GM03348 (cell line): Measurements from ENCODE around the gene HPSE2.
A peak's percentile ranks its signal among the peaks of the same experiment; 100 is the strongest.
"Not testable (repeated sequence)": the region's sequence is repeated elsewhere in the genome, so short reads cannot be mapped to it uniquely, and the experiment has no call there.

ENCODE experiments used
- DNase-seq: peaks from one replicate; pipeline ENCODE4 v3.0.0; 2012; ENCODE audit warnings: low spot score

The HPSE2 gene

DNA sequence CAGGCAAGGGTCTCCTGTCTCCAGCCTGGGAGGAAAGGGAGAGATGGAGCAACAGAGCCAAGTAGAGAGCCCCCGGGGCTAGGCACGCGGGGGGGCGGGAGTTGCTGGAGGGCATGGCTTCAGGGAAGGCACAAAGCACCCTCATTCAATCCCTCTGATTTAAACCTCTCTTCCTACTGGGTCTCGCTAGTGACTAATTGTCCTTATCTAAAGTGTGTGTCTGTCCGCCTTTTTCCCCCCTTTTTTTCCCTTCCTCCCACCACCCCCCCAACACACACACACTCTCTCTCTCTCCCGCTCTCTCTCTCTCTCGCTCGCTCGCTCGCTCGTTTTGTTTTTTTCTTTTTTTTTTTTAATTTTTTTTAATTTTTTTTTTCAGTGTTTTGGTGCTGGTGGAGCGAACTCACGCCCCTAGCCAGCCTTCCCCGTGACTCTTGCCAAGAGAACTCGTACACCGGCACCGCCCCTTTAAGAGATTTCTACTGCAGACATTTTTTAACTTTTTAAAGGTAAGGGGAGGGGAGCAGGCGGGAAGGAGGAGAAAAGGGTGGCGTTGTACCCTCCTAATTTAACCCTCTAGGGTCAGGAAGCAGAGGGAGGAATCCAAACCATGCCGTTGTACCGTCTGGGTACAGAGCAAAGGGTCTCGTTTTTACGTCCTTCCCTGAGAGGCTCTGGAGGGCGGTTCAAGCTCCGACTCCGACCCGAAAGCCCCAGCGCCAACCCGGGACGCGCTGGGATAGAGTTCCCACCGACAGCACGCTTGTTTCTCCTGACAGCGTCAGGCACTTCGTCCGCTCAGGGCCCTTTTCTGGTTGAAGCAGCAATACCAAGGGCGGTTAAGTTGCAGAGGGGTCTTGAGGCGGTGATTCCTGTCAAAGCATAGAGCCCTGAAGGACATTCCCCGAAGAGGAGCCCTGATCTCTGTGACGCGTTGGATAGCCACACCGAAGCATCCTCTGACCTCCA, at the start of gene HPSE2:
Gene HPSE2, minus strand, starts transcription at position 195 of the 969 bp plus-strand sequence.
- no peak for DNase-seq

- DNase-seq: no peak
These were observed 44.8 kb upstream of the HPSE2 start for GRCh38 chr10:99280472-99280871.

DNA sequence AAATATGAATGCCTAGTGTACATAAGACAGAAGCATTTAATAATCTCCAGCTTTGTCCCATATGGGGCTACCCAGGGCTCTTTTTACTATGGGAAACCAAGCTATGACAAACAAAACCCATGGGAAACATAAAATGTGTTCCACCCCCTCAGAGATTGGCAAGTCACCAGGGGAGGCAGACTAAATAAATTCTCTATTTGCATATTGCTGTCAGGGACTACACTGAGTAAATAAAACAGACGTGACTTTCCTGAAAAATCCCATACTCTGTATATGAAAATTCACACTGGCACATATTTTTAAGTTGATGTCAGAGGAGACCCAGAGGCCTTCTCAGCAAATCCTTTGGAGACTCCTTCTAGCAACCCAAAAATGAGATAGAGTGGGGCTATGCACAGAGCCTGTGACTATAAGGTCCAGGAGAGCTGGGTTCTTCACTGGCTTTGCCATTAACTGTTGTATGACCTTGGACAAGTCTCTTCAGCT, 44.0 kb upstream of the HPSE2 start:
- DNase-seq: peak; percentile 11

GRCh38 chr10:99276848-99277486, 41.3 kb upstream of the HPSE2 start:
- DNase-seq: no peak

- no peak for DNase-seq
These were observed 30.7 kb upstream of the HPSE2 start for GRCh38 chr10:99266383-99266782.

DNA sequence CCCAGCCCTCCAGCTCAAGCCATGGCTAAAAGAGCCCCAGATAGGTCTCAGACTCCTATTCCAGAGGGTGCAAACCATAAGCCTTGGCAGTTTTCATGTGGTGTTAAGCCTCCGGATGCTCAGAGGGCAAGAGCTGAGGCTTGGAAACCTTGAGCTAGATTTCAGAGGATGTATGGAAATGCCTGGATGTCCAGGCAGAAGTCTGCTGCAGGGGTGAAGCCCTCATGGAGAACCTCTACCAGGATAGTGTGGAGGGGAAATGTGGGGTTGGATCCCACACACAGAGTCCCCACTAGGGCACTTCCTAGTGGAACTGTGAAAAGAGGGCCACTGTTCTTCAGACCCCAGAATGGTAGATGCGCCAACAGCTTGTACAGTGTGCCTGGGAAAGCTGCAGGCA, 13.2 kb upstream of the HPSE2 start:
- DNase-seq: no peak

DNA sequence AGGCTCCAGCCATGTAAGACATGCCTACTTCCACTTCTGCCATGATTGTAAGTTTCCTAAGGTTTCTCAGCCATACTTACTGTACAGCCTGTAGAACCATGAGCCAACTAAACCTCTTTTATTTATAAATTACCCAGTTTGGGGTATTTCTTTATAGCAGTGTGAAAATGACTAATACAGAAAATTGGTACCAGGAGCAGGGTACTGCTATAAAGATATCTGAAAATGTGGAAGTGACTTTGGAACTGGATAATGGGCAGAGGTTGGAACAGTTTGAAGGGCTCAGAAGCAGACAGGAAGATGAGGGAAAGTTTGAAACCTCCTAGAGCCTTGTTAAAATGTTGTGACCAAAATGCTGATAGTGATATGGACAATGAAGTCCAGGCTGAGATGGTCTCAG, 12.2 kb upstream of the HPSE2 start:
- DNase-seq: not testable (repeated sequence)

GRCh38 chr10:99236627-99237309, 1.1 kb upstream of the HPSE2 start:
- DNase-seq: no peak

DNA sequence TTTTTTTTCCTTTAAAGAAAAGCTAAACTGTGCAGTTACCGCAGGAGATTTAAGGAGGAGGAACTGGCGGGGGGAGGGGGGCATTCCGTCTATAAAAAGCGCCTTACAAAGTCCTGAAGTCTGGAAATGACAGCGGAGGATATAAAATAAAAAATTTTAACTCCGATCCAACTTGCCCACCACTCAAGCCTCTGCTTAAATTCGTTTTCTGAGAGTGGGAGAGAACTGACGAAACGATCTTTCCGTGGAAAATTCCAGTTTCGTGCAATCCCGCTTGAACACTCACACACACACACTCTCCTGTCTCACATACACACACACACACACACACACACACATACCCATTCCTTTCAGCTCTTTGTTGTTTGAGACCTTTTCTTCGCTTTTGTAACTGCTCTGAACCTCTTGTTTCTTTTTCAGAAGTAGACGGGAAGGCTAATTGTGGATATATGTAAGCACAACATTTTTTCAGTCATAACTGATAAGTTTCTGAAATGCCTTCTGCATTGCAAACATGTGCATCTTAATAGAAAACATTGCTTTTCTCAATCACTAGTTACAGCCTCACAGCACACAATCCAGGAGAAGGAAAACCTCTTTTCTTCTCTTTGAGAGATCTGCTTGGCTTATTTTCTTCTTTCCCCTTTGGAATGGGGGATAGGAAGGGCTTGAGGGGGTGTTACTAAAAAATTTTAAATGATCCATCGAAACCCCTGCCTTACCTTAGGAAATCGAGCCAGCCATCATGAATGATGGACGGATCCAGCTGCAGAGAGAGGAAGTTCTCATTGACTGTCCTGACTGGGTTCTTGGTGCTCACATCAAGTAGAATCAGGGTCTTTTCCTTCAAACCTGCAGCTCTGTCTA, 628 bp downstream of the HPSE2 start:
- DNase-seq: peak; percentile 21

DNA sequence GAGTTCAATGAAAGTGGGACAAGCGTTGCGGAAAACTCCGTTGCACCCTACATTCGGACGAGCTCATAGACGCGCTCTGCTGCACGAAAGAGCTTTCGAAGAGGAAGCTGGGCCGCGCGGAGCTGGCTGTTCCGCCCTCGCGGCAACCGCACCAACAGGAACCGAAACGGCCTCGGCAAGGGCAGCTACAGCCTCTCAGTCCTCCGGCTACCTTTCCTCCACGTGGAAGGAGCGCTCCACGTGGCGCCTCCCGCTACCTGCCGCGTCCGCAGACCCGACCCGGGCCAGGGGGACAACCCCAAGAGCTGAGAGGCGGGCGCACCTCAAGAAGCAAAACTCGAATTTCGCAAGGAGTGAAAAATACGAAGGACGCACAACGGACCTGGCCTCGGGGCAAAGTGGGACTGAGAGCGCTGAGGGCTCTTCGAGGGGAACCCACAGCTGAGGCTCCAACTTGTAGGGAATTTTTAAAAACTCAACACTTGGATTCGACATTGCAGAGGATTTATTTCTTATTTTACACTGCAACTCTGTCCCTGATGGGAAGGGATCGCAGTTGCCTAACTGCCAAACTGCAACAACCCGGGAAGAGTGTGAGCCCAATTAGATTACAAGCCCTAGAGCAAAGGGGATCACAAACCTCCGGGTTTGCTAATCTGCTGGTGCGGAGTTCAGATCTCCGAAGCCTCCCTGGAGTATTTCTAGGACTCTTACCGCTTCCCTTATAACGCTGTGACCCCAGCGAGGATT, 1.4 kb downstream of the HPSE2 start:
- peak; percentile 67 for DNase-seq

GRCh38 chr10:99233689-99234037, 2.0 kb downstream of the HPSE2 start:
- DNase-seq: no peak

DNA sequence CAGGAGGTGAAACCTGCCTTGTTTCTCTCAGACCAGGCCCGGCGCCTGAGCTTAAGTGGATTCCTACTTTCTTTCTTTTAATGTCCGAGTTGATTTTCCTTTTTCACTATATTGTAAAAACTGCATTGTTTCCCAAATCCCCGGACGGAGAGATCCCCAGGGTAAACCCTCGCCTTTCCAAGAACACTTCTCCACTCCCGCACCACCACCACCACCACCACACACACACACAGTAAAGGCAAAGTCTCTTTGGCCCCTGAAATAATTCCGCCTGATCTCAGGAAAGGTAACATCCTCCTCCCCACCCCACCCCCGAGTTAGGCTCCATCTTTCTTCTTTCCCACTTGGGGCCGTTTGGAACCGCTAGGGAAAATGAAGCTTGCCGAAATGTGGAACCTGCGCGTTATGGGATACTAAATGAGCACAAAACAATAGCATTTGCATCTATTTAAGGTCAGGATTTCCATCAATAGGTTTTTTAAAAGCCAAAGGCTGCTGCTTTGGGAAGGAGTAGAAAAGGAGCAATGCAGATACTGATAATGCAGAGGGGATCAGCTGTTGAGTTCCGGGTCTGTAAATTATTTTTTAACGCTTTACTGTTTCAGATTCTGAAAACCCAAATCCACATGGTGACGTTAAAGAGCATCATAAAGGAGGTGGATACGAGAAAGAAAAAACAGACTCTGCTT, 2.5 kb downstream of the HPSE2 start:
- no peak for DNase-seq

DNA sequence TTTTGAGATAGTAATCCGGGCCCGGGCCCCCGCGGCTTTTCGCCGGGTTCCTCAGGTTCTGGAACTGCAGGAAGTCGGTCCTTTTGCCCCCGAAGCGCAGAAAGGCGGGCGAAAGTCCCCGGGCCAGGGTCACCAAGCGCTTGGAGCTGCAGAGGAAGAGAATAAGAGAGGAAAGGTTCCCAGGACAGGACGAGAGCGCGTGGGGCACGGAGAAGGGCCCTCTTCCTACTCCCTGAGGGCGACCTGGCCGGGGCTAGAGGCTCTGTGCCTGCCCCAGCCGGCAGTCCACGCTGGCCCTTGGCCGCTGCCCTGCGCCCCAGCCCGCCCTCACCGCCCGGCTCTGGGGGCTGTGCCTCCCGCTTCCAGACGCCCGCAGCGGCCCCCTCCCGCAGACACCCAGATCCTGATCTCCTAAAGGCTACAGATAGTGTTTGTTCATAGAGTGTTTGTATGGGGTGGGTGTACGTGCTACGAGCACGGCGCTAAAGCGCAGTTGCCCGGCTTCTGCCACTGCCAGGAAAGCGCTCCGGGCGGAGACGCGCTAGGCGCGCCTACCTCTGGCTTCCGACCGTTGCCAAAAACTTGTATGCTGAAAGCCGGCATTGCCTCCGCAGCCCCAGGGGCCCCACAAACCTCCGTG, 3.2 kb downstream of the HPSE2 start:
- DNase-seq: no peak

DNA sequence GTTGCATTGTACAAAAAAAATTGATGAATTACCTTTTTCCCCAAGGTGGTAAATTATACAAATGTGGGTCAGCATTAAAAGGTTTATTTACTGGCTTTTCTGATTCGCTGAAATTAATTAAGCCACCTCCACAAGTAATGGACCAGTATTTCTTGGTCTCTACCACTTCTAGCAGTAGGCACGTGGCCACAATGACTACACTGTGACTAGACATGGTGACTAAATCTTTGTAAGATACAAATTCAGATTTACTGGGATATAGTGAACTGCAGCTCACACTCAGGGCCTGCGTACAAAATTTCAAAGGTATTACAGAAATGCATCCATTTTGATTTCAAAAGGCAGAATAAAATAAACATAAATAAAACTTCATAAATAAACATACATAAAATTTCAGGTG, 10.9 kb downstream of the HPSE2 start:
- no peak for DNase-seq

DNA sequence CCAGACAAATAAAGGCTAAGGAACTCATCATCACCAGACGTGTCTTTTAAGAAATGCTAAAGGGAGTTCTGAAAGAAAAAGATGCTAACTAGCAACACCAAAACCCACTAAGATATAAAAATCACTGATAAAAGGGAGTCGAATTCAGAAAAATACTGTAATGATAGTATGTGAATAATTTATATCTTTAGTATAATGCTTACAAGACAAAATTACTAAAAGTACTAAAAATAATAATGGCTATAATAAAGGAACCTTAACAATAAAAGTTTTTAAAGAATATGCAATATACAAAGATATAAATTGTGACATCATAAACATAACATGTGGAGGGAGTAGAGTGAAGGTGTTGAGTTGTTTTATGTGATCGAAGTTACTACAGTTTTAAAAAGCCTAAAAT, 28.3 kb downstream of the HPSE2 start:
- no peak for DNase-seq

GRCh38 chr10:99203310-99203709, 32.3 kb downstream of the HPSE2 start:
- no peak for DNase-seq

GRCh38 chr10:99172950-99173349, 62.7 kb downstream of the HPSE2 start:
- DNase-seq: no peak

GRCh38 chr10:99172128-99172738, 63.4 kb downstream of the HPSE2 start:
- DNase-seq: peak; percentile 51

- no peak for DNase-seq
These were observed 65.5 kb downstream of the HPSE2 start for GRCh38 chr10:99170116-99170675.
